PC-3 (cell line): ENCODE results near the gene CYBC1. TPM values are rescaled to one million over a fixed set of nuclear protein-coding genes. Genes with fewer than 3 reads are reported as not detected.

Source experiments
- ATAC-seq: fragments of 200-7000 bp; cut with Tn5 transposase; 2 replicates; pipeline ENCODE4 v1.9.1; 2020; ENCODE audit warnings: mild to moderate bottlenecking, moderate library complexity
- BruUV-seq: library from RNA; stranded (reverse); fragments of 400-500 nt; replicated peaks from 2 replicates; lab custom pipeline; 2021; lab: Mats Ljungman, UMichigan
- CTCF ChIA-PET: fragments of 300-600 bp; sonication (Branson Sonifier 250); formaldehyde crosslinking; loops from one replicate; lab custom pipeline; 2022; ENCODE audit warnings: antibody characterized with exemption; lab: Charles Lee
- POLR2A ChIA-PET: fragments of 300-600 bp; sonication (Branson Sonifier 250); formaldehyde crosslinking; loops from one replicate; lab custom pipeline; 2022; ENCODE audit warnings: antibody characterized with exemption; ENCODE audit not compliant: unreplicated experiment; lab: Charles Lee
- DNase-seq: peaks from one replicate; pipeline ENCODE4 v3.0.0-alpha.2; 2015
- H2AFZ ChIP-seq: fragments of 300-600 bp; sonication (generic); 2 replicates; pipeline ENCODE4 v1.6.0; 2016; ENCODE audit warnings: antibody characterized with exemption, low read length
- H3F3A ChIP-seq: fragments of 300-600 bp; sonication (generic); one replicate; pipeline ENCODE4 v1.6.0; 2017; ENCODE audit warnings: antibody characterized with exemption, low read length, control low read depth, mild to moderate bottlenecking; ENCODE audit not compliant: unreplicated experiment
- H3K27ac ChIP-seq: fragments of 300-600 bp; sonication (generic); 2 replicates; pipeline ENCODE4 v1.5.1; 2016; ENCODE audit warnings: mild to moderate bottlenecking, low read length
- H3K27me3 ChIP-seq: fragments of 300-600 bp; sonication (generic); 2 replicates; pipeline ENCODE4 v1.6.1; 2016; ENCODE audit warnings: low read length, mixed read lengths
- H3K36me3 ChIP-seq: fragments of 300-600 bp; sonication (generic); 2 replicates; pipeline ENCODE4 v1.6.1; 2016; ENCODE audit warnings: low read depth, mixed run types, low read length, mixed read lengths
- H3K4me1 ChIP-seq: fragments of 300-600 bp; sonication (generic); 2 replicates; pipeline ENCODE4 v1.5.1; 2016; ENCODE audit warnings: low read length; ENCODE audit not compliant: insufficient read depth
- H3K4me2 ChIP-seq: fragments of 300-600 bp; sonication (generic); 2 replicates; pipeline ENCODE4 v1.6.0; 2016; ENCODE audit warnings: low read length
- H3K4me3 ChIP-seq: fragments of 300-600 bp; sonication (generic); 2 replicates; pipeline ENCODE4 v1.5.1; 2016; ENCODE audit warnings: mild to moderate bottlenecking, low read length, mixed read lengths
- H3K79me2 ChIP-seq: fragments of 300-600 bp; sonication (generic); 2 replicates; pipeline ENCODE4 v1.6.1; 2017; ENCODE audit warnings: low read length, mixed read lengths
- H3K9ac ChIP-seq: fragments of 300-600 bp; sonication (generic); 2 replicates; pipeline ENCODE4 v1.6.0; 2016; ENCODE audit warnings: mild to moderate bottlenecking, low read length
- H3K9me2 ChIP-seq: fragments of 300-600 bp; sonication (generic); replicated peaks from 2 replicates; pipeline ENCODE4 v1.6.1; 2016; ENCODE audit warnings: mixed run types, low read length, mixed read lengths
- H3K9me3 ChIP-seq: fragments of 300-600 bp; sonication (generic); 2 replicates; pipeline ENCODE4 v1.6.1; 2016; ENCODE audit warnings: low read length, mixed read lengths
- H4K20me1 ChIP-seq: fragments of 300-600 bp; sonication (generic); 2 replicates; pipeline ENCODE4 v1.6.1; 2016; ENCODE audit warnings: low read length, mixed read lengths
- CTCF ChIP-seq: fragments of 300-600 bp; sonication (generic); conservative IDR thresholded peaks from 2 replicates; pipeline ENCODE4 v1.5.1; 2017; ENCODE audit warnings: antibody characterized with exemption, low read depth, mild to moderate bottlenecking, low read length
- EZH2 ChIP-seq: fragments of 300-600 bp; sonication (generic); IDR thresholded peaks from one replicate; pipeline ENCODE4 v1.6.1; 2017; ENCODE audit warnings: antibody characterized with exemption, mild to moderate bottlenecking, low read length; ENCODE audit not compliant: unreplicated experiment
- EZH2phosphoT487 ChIP-seq: fragments of 300-600 bp; sonication (generic); IDR thresholded peaks from 2 replicates; pipeline ENCODE4 v1.6.1; 2018; ENCODE audit warnings: mild to moderate bottlenecking, antibody characterized with exemption, low read length, borderline replicate concordance
- intact Hi-C: fragments of 100-400 bp; cut with micrococcal nuclease; formaldehyde crosslinking; loops from 2 replicates; pipeline ENCODE4 v1.9.0; 2023
- total RNA-seq: library from RNA; depleted of rRNA; stranded (reverse); fragments of >200 nt; gene quantifications from 2 replicates; pipeline ENCODE4 v1.2.3, GENCODE V29; 2014

Gene CYBC1
- total RNA-seq, 1 experiment from 2014 or later = 77.2 TPM

GRCh38 chr17:82405051-82405450 is 45.5 kb downstream of the CYBC1 start:
- intact Hi-C loops = no loop called here
- POLR2A ChIA-PET = no interaction called here

GRCh38 chr17:82403662-82404660 is 46.6 kb downstream of the CYBC1 start:
- H3K9ac ChIP-seq = no peak overlapping the region
- H3K4me1 ChIP-seq = no peaks in the 10 kb centered on the region
- H4K20me1 ChIP-seq = no peaks in the 10 kb centered on the region
- ATAC-seq (no peak), DNase-seq (no peak)
- TF ChIP-seq EZH2 = no peak
- no peak for TF ChIP-seq EZH2phosphoT487
- no peak overlapping the region for H3K4me2 ChIP-seq
- H2AFZ ChIP-seq = no peak overlapping the region
- H3K36me3 ChIP-seq = peaks cover 2% of the 10 kb centered on the region
- H3K27me3 ChIP-seq = no peaks in the 10 kb centered on the region
- no peak overlapping the region for H3K27ac ChIP-seq
- no peaks in the 10 kb centered on the region for H3K9me2 ChIP-seq
- no peak overlapping the region for H3K4me3 ChIP-seq
- ChIA-PET CTCF (no interaction called here), POLR2A (interaction anchor here (0.6 kb wide), 1 partner anchor 162 kb away, joined by 8 read pairs; no protein-coding TSS in a partner anchor)
- H3K9me3 ChIP-seq = no peaks in the 10 kb centered on the region
- H3K79me2 ChIP-seq = no peaks in the 10 kb centered on the region
- no TSS peak for BruUV-seq
- intact Hi-C loops = no loop called here
- H3F3A ChIP-seq = no peaks in the 10 kb centered on the region

More at GRCh38 chr17:82405051-82405450, 45.5 kb downstream of the CYBC1 start:
- TF ChIP-seq CTCF = no peak
- TF ChIP-seq EZH2phosphoT487 = no peak
- peaks cover 2% of the 10 kb centered on the region for H3K36me3 ChIP-seq
- H4K20me1 ChIP-seq = no peaks in the 10 kb centered on the region
- no peak overlapping the region for H3K4me2 ChIP-seq
- no peak overlapping the region for H3K27ac ChIP-seq
- CTCF ChIA-PET = no interaction called here
- no peak overlapping the region for H3K9ac ChIP-seq
- ATAC-seq = no peak
- H3K4me3 ChIP-seq = no peak overlapping the region
- H2AFZ ChIP-seq = no peak overlapping the region
- H3K27me3 ChIP-seq = no peaks in the 10 kb centered on the region
- H3K79me2 ChIP-seq = no peaks in the 10 kb centered on the region
- no peak for DNase-seq
- no peaks in the 10 kb centered on the region for H3K4me1 ChIP-seq
- no peaks in the 10 kb centered on the region for H3K9me3 ChIP-seq
- no peaks in the 10 kb centered on the region for H3K9me2 ChIP-seq
- no TSS peak for BruUV-seq
- H3F3A ChIP-seq = no peaks in the 10 kb centered on the region

GRCh38 chr17:82402865-82403264 is 47.7 kb downstream of the CYBC1 start:
- ATAC-seq (no peak), DNase-seq (no peak)
- Histone ChIP-seq H3K79me2 (no peaks in the 10 kb centered on the region), H3K9me2 (no peaks in the 10 kb centered on the region), H3K36me3 (peaks cover 2% of the 10 kb centered on the region), H3K4me1 (no peaks in the 10 kb centered on the region), H3K9ac (no peak overlapping the region), H3F3A (no peaks in the 10 kb centered on the region), H3K27ac (no peak overlapping the region), H3K27me3 (no peaks in the 10 kb centered on the region), H2AFZ (no peak overlapping the region), H4K20me1 (no peaks in the 10 kb centered on the region), H3K9me3 (no peaks in the 10 kb centered on the region), H3K4me2 (no peak overlapping the region), H3K4me3 (no peak overlapping the region)
- BruUV-seq = no TSS peak
- ChIA-PET CTCF (no interaction called here), POLR2A (no interaction called here)
- intact Hi-C loops = no loop called here
- TF ChIP-seq CTCF (no peak), EZH2phosphoT487 (no peak), EZH2 (no peak)
